HEK293T (cell line): ENCODE measurements around the gene MYCBP.

Source experiments
- CTCF ChIA-PET: fragments of 350-600 bp; formaldehyde crosslinking; extraction: SDS; loops from one replicate; lab custom pipeline; 2021; ENCODE audit warnings: antibody characterized with exemption, inconsistent platforms; lab: Yijun Ruan, JAX
- POLR2A ChIA-PET: fragments of 350-600 bp; formaldehyde crosslinking; extraction: SDS; loops from one replicate; lab custom pipeline; 2020; ENCODE audit warnings: antibody characterized with exemption, inconsistent platforms; lab: Yijun Ruan, JAX
- DNase-seq: peaks from one replicate; pipeline ENCODE4 v3.0.0; 2012; ENCODE audit warnings: mixed read lengths; ENCODE audit errors: extremely low spot score
- ARNT ChIP-seq: fragments of 450-650 bp; IDR thresholded peaks from 2 replicates; pipeline ENCODE4 v1.6.1; 2017; ENCODE audit warnings: mild to moderate bottlenecking
- BHLHE40 ChIP-seq: fragments of 450-650 bp; IDR thresholded peaks from 2 replicates; pipeline ENCODE4 v1.6.1; 2016; ENCODE audit warnings: mild to moderate bottlenecking, moderate library complexity, borderline replicate concordance
- CTBP1 ChIP-seq: fragments of 450-650 bp; IDR thresholded peaks from 2 replicates; pipeline ENCODE4 v1.6.1; 2016; ENCODE audit warnings: borderline replicate concordance
- ELF4 ChIP-seq: fragments of 450-650 bp; IDR thresholded peaks from 2 replicates; pipeline ENCODE4 v1.6.1; 2017; ENCODE audit warnings: antibody characterized with exemption
- FOXA1 ChIP-seq: fragments of 450-650 bp; IDR thresholded peaks from 2 replicates; pipeline ENCODE4 v1.6.1; 2016; ENCODE audit warnings: mild to moderate bottlenecking
- FOXK2 ChIP-seq: fragments of 450-650 bp; IDR thresholded peaks from 2 replicates; pipeline ENCODE4 v1.6.1; 2016; ENCODE audit warnings: mild to moderate bottlenecking
- FOXM1 ChIP-seq: fragments of 450-650 bp; IDR thresholded peaks from 2 replicates; pipeline ENCODE4 v1.6.1; 2017; ENCODE audit warnings: mild to moderate bottlenecking, borderline replicate concordance
- HDGF ChIP-seq: fragments of 450-650 bp; IDR thresholded peaks from 2 replicates; pipeline ENCODE4 v1.6.1; 2017; ENCODE audit warnings: antibody characterized with exemption, borderline replicate concordance
- L3MBTL2 ChIP-seq: fragments of 450-650 bp; conservative IDR thresholded peaks from 2 replicates; pipeline ENCODE4 v1.6.1; 2016; ENCODE audit warnings: mild to moderate bottlenecking
- LEF1 ChIP-seq: fragments of 450-650 bp; IDR thresholded peaks from 2 replicates; pipeline ENCODE4 v1.6.1; 2017; ENCODE audit warnings: mild to moderate bottlenecking, borderline replicate concordance
- NFRKB ChIP-seq: fragments of 450-650 bp; IDR thresholded peaks from 2 replicates; pipeline ENCODE4 v1.6.1; 2016; ENCODE audit warnings: mild to moderate bottlenecking, moderate library complexity
- PKNOX1 ChIP-seq: fragments of 450-650 bp; IDR thresholded peaks from 2 replicates; pipeline ENCODE4 v1.6.1; 2016
- SP1 ChIP-seq: fragments of 450-650 bp; IDR thresholded peaks from 2 replicates; pipeline ENCODE4 v1.6.1; 2017
- SUZ12 ChIP-seq: fragments of 450-650 bp; IDR thresholded peaks from 2 replicates; pipeline ENCODE4 v1.6.1; 2016; ENCODE audit warnings: mild to moderate bottlenecking
- TARDBP ChIP-seq: fragments of 450-650 bp; IDR thresholded peaks from 2 replicates; pipeline ENCODE4 v1.6.1; 2016
- ZNF384 ChIP-seq: fragments of 450-650 bp; IDR thresholded peaks from 2 replicates; pipeline ENCODE4 v1.6.1; 2016

Gene MYCBP

GRCh38 chr1:38818175-38818976, 54.8 kb downstream of the MYCBP start:
- CTCF ChIA-PET, result interaction anchor here (0.5 to 1.3 kb wide), 9 partner anchors 10 to 797 kb away, joined by 3 to 6 read pairs (median 3); no protein-coding TSS in a partner anchor
- peak; percentile 82 for DNase-seq
- no peak for TF ChIP-seq BHLHE40
- TF ChIP-seq FOXM1, result 0 out of 2 replicates have a peak, but pooled peaks have one; percentile 22
- POLR2A ChIA-PET, result interaction anchor here (0.6 to 1.3 kb wide), 4 partner anchors 32 to 772 kb away, joined by 3 to 6 read pairs (median 3); partner anchors contain the start of gene POU3F1

GRCh38 chr1:38817267-38818174, 55.6 kb downstream of the MYCBP start:
- TF ChIP-seq SUZ12 (no peak), NFRKB (no peak), FOXM1 (no peak), CTBP1 (no peak), FOXA1 (no peak), SP1 (no peak), FOXK2 (no peak), ARNT (no peak), LEF1 (no peak), HDGF (no peak), L3MBTL2 (no peak)
- ChIA-PET POLR2A (no interaction called here), CTCF (interaction anchor here (1.2 to 1.3 kb wide), 2 partner anchors 208 to 232 kb away, joined by 5 to 6 read pairs; no protein-coding TSS in a partner anchor)
- DNase-seq, result no peak

GRCh38 chr1:38815903-38816627, 57.1 kb downstream of the MYCBP start:
- CTCF ChIA-PET, result interaction anchor here (0.5 to 1.0 kb wide), 2 partner anchors 33 to 207 kb away, joined by 3 to 5 read pairs; no protein-coding TSS in a partner anchor
- POLR2A ChIA-PET, result interaction anchor here (1.6 kb wide), 1 partner anchor 31 kb away, joined by 5 read pairs; no protein-coding TSS in a partner anchor
- DNase-seq, result peak; percentile 46
- TF ChIP-seq PKNOX1 (peak; percentile 90), SUZ12 (no peak)

GRCh38 chr1:38814984-38815464, 58.1 kb downstream of the MYCBP start:
- POLR2A ChIA-PET, result interaction anchor here (1.6 kb wide), 1 partner anchor 30 kb away, joined by 5 read pairs; no protein-coding TSS in a partner anchor

GRCh38 chr1:38814444-38814983, 58.6 kb downstream of the MYCBP start:
- TF ChIP-seq BHLHE40 (no peak), NFRKB (no peak), SP1 (no peak), FOXM1 (no peak), L3MBTL2 (no peak), CTBP1 (no peak), LEF1 (no peak), FOXK2 (no peak), ARNT (no peak), TARDBP (no peak), PKNOX1 (no peak), FOXA1 (no peak)
- CTCF ChIA-PET, result no interaction called here
- no peak for DNase-seq
- POLR2A ChIA-PET, result no interaction called here

More at GRCh38 chr1:38814984-38815464, 58.1 kb downstream of the MYCBP start:
- CTCF ChIA-PET, result no interaction called here
- TF ChIP-seq LEF1 (no peak), FOXM1 (no peak), HDGF (no peak), FOXK2 (no peak), ELF4 (no peak), ARNT (no peak), FOXA1 (no peak), CTBP1 (no peak), NFRKB (no peak), SP1 (no peak), L3MBTL2 (no peak)
- no peak for DNase-seq

- TF ChIP-seq ZNF384 (no peak), L3MBTL2 (no peak), CTBP1 (no peak), ELF4 (no peak), NFRKB (no peak), SP1 (no peak), TARDBP (no peak), LEF1 (no peak), HDGF (no peak), BHLHE40 (no peak), FOXM1 (no peak), FOXA1 (no peak), ARNT (no peak), SUZ12 (no peak), PKNOX1 (no peak)
- DNase-seq, result no peak
- ChIA-PET CTCF (interaction anchor here (0.7 kb wide), 1 partner anchor 31 kb away, joined by 9 read pairs; no protein-coding TSS in a partner anchor), POLR2A (no interaction called here)
Observed at GRCh38 chr1:38812981-38813380, 60.2 kb downstream of the MYCBP start.
